ENCODE results near the gene CISTR.

GRCh38 chr12:53781228-53781801 is 29.5 kb upstream of the CISTR start:
- no peak for TF ChIP-seq CTCF (IDR thresholded peaks at IDR 0.05)
- no peak for TF ChIP-seq POLR2A (IDR thresholded peaks at IDR 0.05)

Measured in testis (tissue), 2 donors.